ENCODE results near the gene PRR9. TPM values are rescaled to one million over a fixed set of nuclear protein-coding genes. Genes with fewer than 3 reads are reported as not detected.

PRR9 gene
- total RNA-seq, 4 donors from 2014 or later = 2.0 to 5.4 TPM; not detected in 2

DNA sequence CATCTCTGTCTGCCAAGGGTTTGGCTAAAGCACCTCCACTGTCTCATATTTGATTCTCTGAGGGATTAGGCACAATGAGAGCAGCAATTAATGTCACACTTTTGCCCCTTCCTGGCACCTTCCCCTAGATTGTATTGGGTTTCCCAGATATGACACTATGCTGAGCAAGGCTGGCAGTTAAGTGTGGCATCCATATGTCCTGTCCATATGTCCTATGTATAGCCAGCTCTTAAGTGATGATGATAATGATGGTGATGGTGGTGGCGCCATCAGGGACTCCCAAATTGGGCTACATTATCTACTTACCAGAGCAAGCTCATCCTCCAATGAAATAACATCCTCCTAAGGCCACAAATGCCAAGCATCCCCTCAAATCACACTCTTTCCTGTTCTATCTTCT is 28.6 kb downstream of the PRR9 start:
- TF ChIP-seq, protein P1, sequence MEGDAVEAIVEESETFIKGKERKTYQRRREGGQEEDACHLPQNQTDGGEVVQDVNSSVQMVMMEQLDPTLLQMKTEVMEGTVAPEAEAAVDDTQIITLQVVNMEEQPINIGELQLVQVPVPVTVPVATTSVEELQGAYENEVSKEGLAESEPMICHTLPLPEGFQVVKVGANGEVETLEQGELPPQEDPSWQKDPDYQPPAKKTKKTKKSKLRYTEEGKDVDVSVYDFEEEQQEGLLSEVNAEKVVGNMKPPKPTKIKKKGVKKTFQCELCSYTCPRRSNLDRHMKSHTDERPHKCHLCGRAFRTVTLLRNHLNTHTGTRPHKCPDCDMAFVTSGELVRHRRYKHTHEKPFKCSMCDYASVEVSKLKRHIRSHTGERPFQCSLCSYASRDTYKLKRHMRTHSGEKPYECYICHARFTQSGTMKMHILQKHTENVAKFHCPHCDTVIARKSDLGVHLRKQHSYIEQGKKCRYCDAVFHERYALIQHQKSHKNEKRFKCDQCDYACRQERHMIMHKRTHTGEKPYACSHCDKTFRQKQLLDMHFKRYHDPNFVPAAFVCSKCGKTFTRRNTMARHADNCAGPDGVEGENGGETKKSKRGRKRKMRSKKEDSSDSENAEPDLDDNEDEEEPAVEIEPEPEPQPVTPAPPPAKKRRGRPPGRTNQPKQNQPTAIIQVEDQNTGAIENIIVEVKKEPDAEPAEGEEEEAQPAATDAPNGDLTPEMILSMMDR (IDR thresholded peaks at IDR 0.05) = no peak
- ATAC-seq (ENCODE audit: low FRiP score) (no peak), DNase-seq (ENCODE audit: low spot score) (no peak)

DNA sequence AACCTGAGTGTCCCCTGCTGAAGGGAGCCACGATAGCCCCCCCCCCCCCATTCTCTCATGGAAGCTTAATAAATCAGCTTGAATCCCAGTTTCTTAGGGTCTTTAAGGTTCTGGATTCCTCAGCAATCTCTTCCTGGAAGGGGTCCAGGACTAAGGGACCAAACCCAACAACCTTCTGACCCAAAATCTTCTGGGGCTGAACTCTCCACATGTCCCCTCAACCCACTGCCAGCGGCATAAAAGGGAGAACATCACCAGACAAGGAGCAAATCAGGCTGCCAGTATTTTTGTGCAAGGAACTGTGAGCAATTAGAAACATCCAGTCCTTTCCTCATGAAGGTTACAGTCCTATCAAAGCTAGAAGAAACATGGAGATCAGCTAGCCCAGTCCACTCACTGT is 29.4 kb downstream of the PRR9 start:
- DNase-seq (ENCODE audit: low spot score) = no peak
- TF ChIP-seq, protein P1 (IDR thresholded peaks at IDR 0.05) = no peak
- ATAC-seq (ENCODE audit: low FRiP score) = no peak

DNA sequence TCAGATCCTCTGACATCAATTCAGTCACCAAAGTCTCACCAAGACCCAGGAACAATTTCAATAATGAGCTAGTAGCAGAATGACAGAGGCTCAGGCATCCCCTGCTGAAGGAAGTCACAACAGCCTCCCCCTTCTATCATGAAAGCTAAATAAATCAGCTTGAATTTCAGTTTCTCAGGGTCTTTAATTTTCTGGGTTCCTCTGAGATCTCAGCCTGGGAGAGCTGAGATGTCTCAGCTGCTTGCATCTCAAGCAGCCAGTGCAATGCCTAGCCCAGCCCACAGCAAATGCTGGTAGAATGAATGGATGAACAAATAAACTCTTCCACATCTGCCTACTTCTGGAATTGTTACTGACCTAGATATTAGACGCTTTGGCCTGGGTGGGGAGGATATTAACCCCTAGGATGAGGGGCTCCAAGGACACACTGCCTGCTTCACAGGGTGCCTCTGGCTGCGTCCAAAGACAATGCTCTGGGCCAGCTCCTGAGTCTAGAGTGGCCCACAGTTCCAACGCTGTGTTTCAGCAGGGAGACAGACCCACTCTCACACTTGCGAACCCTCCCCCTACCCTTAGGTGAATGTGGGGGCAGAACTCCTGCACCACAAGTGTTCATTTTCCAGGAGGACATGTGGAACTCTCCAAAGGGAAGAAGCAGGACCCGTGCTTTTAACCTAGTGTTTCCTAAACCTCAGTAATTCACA is 30.9 kb downstream of the PRR9 start:
- DNase-seq (ENCODE audit: low spot score) = no peak
- TF ChIP-seq, protein P1 (IDR thresholded peaks at IDR 0.05) = no peak

DNA sequence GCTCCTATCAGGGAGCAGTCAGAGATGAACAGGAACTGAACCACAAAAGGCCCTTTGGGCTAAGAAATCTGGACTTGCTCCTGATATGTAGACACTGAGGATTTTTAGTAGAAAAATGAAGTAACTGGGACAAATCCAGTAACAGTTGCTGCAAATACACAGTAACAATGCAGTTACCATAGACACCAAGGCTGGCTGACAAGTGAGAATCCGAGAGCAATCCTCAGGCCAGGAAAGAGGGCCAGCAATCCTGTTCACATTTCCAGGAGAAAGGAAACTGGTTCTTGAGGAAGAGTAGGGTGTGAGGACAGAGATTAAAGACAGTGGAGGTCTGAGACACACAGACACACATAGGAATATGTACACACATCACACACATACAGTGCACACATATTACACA is 32.8 kb downstream of the PRR9 start:
- DNase-seq (ENCODE audit: low spot score) (no peak), ATAC-seq (ENCODE audit: low FRiP score) (no peak)
- TF ChIP-seq, protein P1 (IDR thresholded peaks at IDR 0.05) = no peak

More for the DNA sequence above, 30.9 kb downstream of the PRR9 start:
- no peak for ATAC-seq (ENCODE audit: low FRiP score)

DNA sequence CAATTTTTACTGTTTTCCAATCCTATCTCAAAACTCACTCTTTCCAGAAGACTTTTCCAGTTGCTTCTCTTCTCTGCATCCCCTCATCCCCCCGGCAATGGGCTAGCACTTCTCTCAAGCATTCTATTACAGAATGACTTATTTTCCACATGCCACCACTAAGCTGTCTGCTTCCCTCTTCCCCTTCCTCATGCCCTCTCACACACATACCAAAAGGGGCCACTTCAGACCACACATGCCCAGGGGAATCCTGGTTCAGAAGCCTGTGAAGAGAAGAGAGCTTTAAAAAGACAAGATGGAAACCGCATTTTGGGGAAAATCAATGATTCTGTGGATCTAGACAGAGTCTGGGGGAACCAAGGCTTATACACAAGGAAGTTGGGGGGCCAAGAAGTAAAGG is 33.7 kb downstream of the PRR9 start:
- TF ChIP-seq, protein P1 (IDR thresholded peaks at IDR 0.05) = no peak
- DNase-seq (ENCODE audit: low spot score) (no peak), ATAC-seq (ENCODE audit: low FRiP score) (no peak)

DNA sequence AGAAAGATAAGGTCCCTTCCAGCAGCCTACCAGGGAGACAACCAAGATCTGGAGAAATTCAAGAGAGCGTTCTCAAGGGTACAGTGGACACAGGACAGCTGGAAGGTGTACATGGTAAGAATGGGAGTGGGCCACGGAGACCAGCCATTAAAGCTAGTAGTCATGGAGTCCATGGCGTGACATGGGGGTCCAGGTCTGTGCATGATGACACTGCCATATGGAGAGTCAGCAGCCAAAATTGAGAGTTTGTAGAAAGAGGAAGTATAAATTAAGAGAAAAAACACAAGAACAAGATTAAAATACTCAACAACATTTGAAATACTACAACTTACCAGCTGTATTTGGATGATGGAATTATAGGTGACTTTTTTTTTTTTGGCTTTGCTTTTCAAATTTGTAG is 34.2 kb downstream of the PRR9 start:
- DNase-seq (ENCODE audit: low spot score) (no peak), ATAC-seq (ENCODE audit: low FRiP score) (no peak)
- TF ChIP-seq, protein P1 (IDR thresholded peaks at IDR 0.05) = no peak

DNA sequence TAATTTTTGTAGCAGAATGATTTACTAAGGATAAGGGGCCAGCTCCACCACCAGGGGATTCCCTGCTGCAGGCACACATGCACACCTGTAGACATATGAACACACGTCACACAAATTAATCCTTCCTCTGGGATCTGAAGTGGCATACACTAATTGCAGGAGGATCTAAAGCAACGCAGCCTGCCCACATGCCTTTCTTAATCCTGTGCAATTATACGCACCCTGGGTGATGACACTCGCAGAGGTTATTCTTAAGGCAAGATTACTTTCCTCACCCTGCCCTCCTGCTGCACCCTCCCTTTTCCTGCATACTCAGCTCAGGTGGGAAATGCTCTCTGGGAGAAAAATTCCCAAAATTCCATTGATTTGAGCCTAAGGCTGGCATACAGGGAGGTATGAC is 34.6 kb downstream of the PRR9 start:
- ATAC-seq (ENCODE audit: low FRiP score) (no peak), DNase-seq (ENCODE audit: low spot score) (no peak)
- TF ChIP-seq, protein P1 (IDR thresholded peaks at IDR 0.05) = no peak
